LNCaP clone FGC (cell line): ENCODE data around the gene NRCAM.
"Not testable (repeated sequence)": the region's sequence is repeated elsewhere in the genome, so short reads cannot be mapped to it uniquely, and the experiment has no call there.

Experiments used
- DNase-seq: peaks from one replicate; pipeline ENCODE4 v3.0.0-alpha.2; 2011; ENCODE audit warnings: low read depth
- H3K4me3 ChIP-seq: 2 replicates; pipeline ENCODE4 v1.5.1; 2011; ENCODE audit warnings: mild to moderate bottlenecking, low read depth, low read length, control low read depth
- TF ChIP-seq, protein P1 (sequence below): IDR thresholded peaks from 2 replicates; pipeline ENCODE4 v1.5.1; 2012; ENCODE audit warnings: mild to moderate bottlenecking; ENCODE audit not compliant: control insufficient read depth, insufficient read depth; ENCODE audit errors: extremely low read depth

NRCAM gene

DNA sequence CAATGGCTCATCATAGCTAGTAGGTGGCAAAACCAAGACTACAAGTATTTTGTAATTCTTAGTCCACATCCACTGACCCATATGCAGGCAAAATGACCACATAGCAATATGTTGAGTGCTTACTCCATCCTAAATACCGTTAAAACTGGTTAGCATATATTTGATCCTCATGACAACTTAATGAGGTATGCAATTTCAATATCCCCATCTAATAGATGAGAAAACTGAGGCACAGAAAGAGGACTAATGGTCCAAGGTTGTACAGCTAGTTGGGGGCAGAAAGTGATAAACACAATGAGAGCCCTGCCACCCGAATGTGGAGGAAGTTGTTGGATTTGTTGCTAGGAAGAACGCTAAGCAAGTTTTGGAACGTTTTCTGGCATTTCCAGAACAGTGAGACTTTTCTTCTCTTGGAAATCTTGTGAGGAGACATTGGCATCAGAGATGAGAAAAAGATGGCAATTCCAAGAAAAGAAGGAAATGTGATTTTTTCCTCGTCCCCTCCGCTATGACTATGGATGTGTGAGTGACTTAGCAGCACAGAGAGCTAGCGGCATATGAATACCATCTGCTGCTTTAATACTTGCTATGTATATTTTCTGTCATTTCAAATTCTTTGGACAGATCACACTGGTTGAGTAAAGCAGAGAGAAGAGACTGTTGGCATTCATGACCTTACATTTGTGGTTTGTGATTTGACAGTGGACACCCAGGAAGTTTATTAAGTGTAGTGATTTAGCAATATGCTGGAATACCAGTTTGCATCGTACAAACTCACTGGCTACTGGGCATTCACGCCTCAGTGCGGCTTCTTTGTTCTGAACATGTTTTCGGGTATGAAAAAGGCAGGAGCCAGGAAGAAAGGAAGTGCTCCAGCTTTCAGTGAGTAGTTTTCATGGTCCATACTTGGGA is 51.5 kb downstream of the NRCAM start:
- TF ChIP-seq, protein P1, sequence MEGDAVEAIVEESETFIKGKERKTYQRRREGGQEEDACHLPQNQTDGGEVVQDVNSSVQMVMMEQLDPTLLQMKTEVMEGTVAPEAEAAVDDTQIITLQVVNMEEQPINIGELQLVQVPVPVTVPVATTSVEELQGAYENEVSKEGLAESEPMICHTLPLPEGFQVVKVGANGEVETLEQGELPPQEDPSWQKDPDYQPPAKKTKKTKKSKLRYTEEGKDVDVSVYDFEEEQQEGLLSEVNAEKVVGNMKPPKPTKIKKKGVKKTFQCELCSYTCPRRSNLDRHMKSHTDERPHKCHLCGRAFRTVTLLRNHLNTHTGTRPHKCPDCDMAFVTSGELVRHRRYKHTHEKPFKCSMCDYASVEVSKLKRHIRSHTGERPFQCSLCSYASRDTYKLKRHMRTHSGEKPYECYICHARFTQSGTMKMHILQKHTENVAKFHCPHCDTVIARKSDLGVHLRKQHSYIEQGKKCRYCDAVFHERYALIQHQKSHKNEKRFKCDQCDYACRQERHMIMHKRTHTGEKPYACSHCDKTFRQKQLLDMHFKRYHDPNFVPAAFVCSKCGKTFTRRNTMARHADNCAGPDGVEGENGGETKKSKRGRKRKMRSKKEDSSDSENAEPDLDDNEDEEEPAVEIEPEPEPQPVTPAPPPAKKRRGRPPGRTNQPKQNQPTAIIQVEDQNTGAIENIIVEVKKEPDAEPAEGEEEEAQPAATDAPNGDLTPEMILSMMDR, result no peak
- no peak overlapping the region for H3K4me3 ChIP-seq
- no peak for DNase-seq

DNA sequence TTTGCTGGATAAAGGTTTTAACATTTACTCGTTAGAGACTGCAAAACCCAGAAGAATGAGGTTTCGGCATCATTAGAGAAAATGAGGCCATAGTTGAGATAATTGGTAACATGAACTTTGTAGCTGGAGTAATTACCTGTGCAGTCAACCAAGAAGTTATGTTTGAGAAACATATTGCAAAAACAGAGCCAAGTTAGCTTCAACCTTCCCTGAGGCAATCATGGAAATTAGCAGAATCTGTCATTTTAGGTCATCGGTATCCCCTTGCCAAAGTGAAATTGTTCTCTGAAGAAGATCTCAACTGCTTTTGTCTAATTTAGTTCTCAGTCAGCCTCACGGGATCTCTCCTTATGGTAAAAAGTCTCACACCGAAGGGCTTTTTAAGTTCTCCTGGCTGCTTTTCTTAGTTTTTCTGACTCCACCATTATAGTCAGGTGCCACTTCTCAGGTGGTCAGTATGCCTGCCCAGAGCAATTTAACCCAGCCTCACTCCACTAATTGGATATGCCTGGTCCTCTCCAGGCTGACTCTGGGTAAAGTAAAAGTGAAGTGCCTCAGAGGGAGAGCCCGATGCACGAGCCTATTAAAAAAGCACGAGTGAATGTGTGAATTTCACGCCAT is 52.5 kb downstream of the NRCAM start:
- DNase-seq, result no peak
- TF ChIP-seq, protein P1, result no peak
- H3K4me3 ChIP-seq, result no peak overlapping the region

DNA sequence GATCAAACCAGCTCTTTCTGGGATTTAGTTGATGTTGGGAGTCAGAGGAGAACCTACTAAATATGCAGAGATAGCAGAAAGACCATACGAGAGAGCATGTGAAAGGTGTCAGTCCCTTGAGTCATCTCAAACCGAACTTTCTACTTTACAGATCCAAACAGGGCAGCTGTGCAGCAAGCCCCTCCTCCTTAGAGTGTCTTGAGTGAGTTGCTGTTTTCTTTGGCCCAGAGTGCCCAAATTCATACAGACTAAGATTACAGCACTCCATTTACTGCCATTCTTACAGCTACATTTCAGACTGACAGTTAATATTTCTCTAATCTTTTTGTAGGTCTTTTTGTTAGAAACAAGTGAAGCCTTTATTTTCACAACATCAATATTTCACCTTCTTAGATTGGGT is 53.4 kb downstream of the NRCAM start:
- TF ChIP-seq, protein P1, result no peak
- no peak overlapping the region for H3K4me3 ChIP-seq
- no peak for DNase-seq

DNA sequence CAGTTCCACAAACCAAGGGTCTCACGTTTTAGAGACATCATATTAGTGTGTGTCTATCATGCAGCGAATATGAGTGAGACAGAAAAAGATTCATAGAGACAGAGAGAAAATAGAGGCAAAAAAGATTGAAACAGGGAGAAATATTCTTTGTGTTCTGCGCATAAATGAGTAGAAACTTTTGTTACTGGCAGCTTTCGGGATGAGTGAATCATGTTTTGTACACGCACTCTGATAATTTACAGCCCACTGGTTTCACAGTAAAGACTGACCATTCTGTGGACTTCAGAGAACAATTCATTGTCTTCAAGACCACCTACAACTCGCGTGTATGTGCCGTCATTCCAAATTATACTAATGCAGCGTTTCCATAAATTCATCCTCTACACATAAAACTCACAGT is 60.2 kb downstream of the NRCAM start:
- DNase-seq, result no peak
- TF ChIP-seq, protein P1, result no peak
- no peak overlapping the region for H3K4me3 ChIP-seq

DNA sequence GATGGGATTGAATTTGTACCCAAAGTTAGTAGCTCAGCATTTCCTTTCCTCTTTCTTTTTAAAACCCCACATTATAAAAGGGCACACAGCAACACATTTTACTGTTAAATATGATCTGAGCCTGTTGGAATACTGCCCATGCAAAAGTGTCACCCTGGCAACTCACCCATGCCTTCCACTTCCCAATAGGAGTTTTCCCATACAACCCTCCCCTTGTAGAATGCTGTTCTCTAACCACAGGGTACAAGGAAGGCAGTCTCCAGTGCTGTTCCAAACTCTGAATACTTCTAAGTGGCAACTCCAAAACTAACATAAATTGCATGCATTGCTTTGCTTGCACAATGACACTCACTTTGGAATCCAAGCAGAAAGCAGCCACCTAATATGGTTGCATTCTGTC is 60.8 kb downstream of the NRCAM start:
- TF ChIP-seq, protein P1, result no peak
- H3K4me3 ChIP-seq, result no peak overlapping the region
- DNase-seq, result no peak

DNA sequence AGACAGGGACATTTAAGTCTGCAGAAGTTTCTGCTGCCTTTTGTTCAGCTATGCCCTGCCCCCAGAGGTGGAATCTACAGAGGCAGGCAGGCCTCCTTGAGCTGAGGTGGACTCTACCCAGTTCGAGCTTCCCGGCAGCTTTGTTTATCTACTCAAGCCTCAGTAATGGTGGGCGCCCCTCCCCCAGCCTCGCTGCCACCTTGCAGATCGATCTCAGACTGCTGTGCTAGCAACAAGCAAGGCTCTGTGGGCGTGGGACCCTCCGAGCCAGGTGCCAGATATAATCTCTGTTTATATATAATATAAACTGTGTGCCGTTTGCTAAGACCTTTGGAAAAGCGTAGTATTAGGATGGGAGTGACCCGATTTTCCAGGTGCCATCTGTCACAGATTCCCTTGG is 63.1 kb downstream of the NRCAM start:
- not testable (repeated sequence) for H3K4me3 ChIP-seq, DNase-seq

DNA sequence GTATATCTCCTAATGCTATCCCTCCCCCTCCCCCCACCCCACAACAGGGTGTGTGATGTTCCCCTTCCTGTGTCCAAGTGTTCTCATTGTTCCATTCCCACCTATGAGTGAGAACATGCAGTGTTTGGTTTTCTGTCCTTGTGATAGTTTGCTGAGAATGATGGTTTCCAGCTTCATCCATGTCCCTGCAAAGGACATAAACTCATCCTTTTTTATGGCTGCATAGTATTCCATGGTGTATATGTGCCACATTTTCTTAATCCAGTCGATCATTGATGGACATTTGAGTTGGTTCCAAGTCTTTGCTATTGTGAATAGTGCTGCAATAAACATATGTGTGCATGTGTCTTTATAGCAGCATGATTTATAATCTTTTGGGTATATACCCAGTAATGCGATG is 68.5 kb downstream of the NRCAM start:
- H3K4me3 ChIP-seq, DNase-seq: not testable (repeated sequence)
